ENCODE measurements around the gene TMEM218. TPM values are rescaled to one million over a fixed set of nuclear protein-coding genes. Genes with fewer than 3 reads are reported as not detected.

TMEM218 gene
- total RNA-seq, 2 donors from 2014 or later, result 17.9 to 18.2 TPM

- Histone ChIP-seq H3K27me3 (ENCODE audit: control insufficient read depth, insufficient read depth, low read length, poor library complexity, severe bottlenecking) (no peaks in the 10 kb centered on the region), H3K36me3 (ENCODE audit: control insufficient read depth, insufficient read depth, low read length) (no peaks in the 10 kb centered on the region), H3K4me1 (ENCODE audit: control insufficient read depth, insufficient read depth, low read length) (no peaks in the 10 kb centered on the region), H3K4me3 (ENCODE audit: low read length) (no peak overlapping the region), H3K9ac (ENCODE audit: extremely low read depth, low read length, poor library complexity, severe bottlenecking) (no peak overlapping the region), H3K27ac (ENCODE audit: low read depth, low read length) (no peak overlapping the region), H3K9me3 (ENCODE audit: control insufficient read depth, low read length) (no peaks in the 10 kb centered on the region)
- Mint-ChIP-seq H3K27me3 (ENCODE audit: insufficient read depth) (no peaks in the 10 kb centered on the region), H3K4me1 (peaks cover 5% of the 10 kb centered on the region), H3K9me3 (no peaks in the 10 kb centered on the region), H3K36me3 (ENCODE audit: low read depth) (no peaks in the 10 kb centered on the region), H3K4me3 (no peak overlapping the region), H3K27ac (no peak overlapping the region)
- no peak for TF ChIP-seq CTCF (conservative IDR thresholded peaks at IDR 0.05)
- WGBS, 2 experiments (ENCODE audit: insufficient coverage in 1 of 2, insufficient read length in 1 of 2), result 84 to 88% methylated on average over 1 of the region's 1 CpG
- DNase-seq, result no peak
Observed at GRCh38 chr11:125053167-125053566, 58.3 kb downstream of the TMEM218 start.

GRCh38 chr11:125052047-125052446, 59.4 kb downstream of the TMEM218 start:
- Histone ChIP-seq H3K27me3 (ENCODE audit: control insufficient read depth, insufficient read depth, low read length, poor library complexity, severe bottlenecking) (no peaks in the 10 kb centered on the region), H3K4me3 (ENCODE audit: low read length) (no peak overlapping the region), H3K4me1 (ENCODE audit: control insufficient read depth, insufficient read depth, low read length) (no peaks in the 10 kb centered on the region), H3K27ac (ENCODE audit: low read depth, low read length) (no peak overlapping the region), H3K9me3 (ENCODE audit: control insufficient read depth, low read length) (no peaks in the 10 kb centered on the region), H3K36me3 (ENCODE audit: control insufficient read depth, insufficient read depth, low read length) (no peaks in the 10 kb centered on the region), H3K9ac (ENCODE audit: extremely low read depth, low read length, poor library complexity, severe bottlenecking) (no peak overlapping the region)
- H3K4me3 Mint-ChIP-seq, result no peak overlapping the region
- H3K4me1 Mint-ChIP-seq, result peaks cover 5% of the 10 kb centered on the region
- H3K27me3 Mint-ChIP-seq (ENCODE audit: insufficient read depth), result no peaks in the 10 kb centered on the region
- H3K27ac Mint-ChIP-seq, result no peak overlapping the region
- TF ChIP-seq CTCF (conservative IDR thresholded peaks at IDR 0.05), result no peak
- H3K9me3 Mint-ChIP-seq, result no peaks in the 10 kb centered on the region
- DNase-seq, result no peak
- no peaks in the 10 kb centered on the region for H3K36me3 Mint-ChIP-seq (ENCODE audit: low read depth)

DNA sequence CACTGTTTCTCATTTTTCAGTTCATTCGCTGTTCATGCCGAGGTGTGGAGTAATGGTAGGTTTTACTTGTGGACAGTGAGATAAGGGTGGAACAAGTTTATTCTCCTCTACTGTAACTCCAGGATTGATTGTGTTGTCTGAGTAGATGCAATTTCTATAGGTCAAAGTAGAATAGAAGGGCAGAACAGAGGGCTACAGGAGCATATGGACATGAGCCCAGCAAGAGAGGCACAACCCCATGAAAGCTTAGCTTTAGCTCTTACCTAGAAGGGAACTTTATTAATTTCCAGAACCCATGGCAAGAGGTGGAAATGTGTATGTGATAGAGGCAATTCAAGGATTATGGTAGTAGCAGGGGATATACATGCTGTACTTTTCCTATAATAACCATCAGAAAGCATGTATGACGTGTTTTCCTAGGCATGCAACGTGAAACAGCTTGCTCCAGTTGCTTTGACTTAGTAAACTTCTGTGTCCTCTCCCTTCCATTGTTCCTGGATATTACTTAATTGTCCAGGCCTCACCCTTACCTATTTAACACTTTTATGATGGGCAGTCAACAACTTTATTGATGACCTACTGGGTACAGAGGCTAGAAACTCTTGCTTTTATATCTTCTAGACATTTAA, 62.1 kb downstream of the TMEM218 start:
- Histone ChIP-seq H3K4me1 (ENCODE audit: control insufficient read depth, insufficient read depth, low read length) (no peaks in the 10 kb centered on the region), H3K4me3 (ENCODE audit: low read length) (no peak overlapping the region), H3K27ac (ENCODE audit: low read depth, low read length) (no peak overlapping the region), H3K36me3 (ENCODE audit: control insufficient read depth, insufficient read depth, low read length) (no peaks in the 10 kb centered on the region), H3K27me3 (ENCODE audit: control insufficient read depth, insufficient read depth, low read length, poor library complexity, severe bottlenecking) (no peaks in the 10 kb centered on the region), H3K9ac (ENCODE audit: extremely low read depth, low read length, poor library complexity, severe bottlenecking) (no peak overlapping the region), H3K9me3 (ENCODE audit: control insufficient read depth, low read length) (no peaks in the 10 kb centered on the region)
- H3K4me1 Mint-ChIP-seq, result no peaks in the 10 kb centered on the region
- TF ChIP-seq CTCF (conservative IDR thresholded peaks at IDR 0.05), result no peak
- no peak overlapping the region for H3K27ac Mint-ChIP-seq
- peaks cover 5% of the 10 kb centered on the region for H3K36me3 Mint-ChIP-seq (ENCODE audit: low read depth)
- 91 to 100% methylated on average over 3 to 4 of the region's 4 CpGs for WGBS, 2 experiments (ENCODE audit: insufficient coverage in 1 of 2, insufficient read length in 1 of 2)
- H3K9me3 Mint-ChIP-seq, result peaks cover 12% of the 10 kb centered on the region
- DNase-seq, result no peak
- no peaks in the 10 kb centered on the region for H3K27me3 Mint-ChIP-seq (ENCODE audit: insufficient read depth)
- no peak overlapping the region for H3K4me3 Mint-ChIP-seq

Other genes with a start within 250 kb of the TMEM218 start
- 10 to 100 TPM; 15.3 to 16.2 TPM for gene ROBO3, start 246.2 kb downstream of the TMEM218 start, total RNA-seq
- under 1 TPM in 1 of 2 donors, not detected in 1; 0.59 TPM for gene ROBO4, start 213.8 kb downstream of the TMEM218 start, total RNA-seq
- not detected for gene HEPN1, start 192.4 kb downstream of the TMEM218 start, total RNA-seq
- gene HEPACAM, start 175.6 kb downstream of the TMEM218 start, total RNA-seq, result not detected
- gene CCDC15, start 157.4 kb downstream of the TMEM218 start, total RNA-seq, result 1 to 10 TPM; 3.3 TPM
- 1 to 10 TPM; 1.0 to 1.3 TPM for gene SLC37A2, start 48.3 kb downstream of the TMEM218 start, total RNA-seq
- 1 to 10 TPM; 4.0 to 6.9 TPM for gene PKNOX2, start 53.1 kb upstream of the TMEM218 start, total RNA-seq

All from endodermal cell (in vitro differentiated cells).